Endothelial cell of umbilical vein (primary cell): ENCODE measurements around the gene CCNI.

Source experiments
- EZH2 ChIP-seq: IDR thresholded peaks from 2 replicates; pipeline ENCODE4 v1.6.1; 2012; ENCODE audit warnings: borderline replicate concordance, low read depth, mild to moderate bottlenecking, moderate library complexity, low read length, inconsistent platforms; ENCODE audit not compliant: severe bottlenecking
- POLR2A ChIP-seq: IDR thresholded peaks from 2 replicates; pipeline ENCODE4 v1.6.1; 2012; ENCODE audit warnings: low read depth, mild to moderate bottlenecking, control low read depth, low read length
- POLR2AphosphoS5 ChIP-seq: IDR thresholded peaks from 2 replicates; pipeline ENCODE4 v1.6.1; 2012; ENCODE audit warnings: low read depth, mild to moderate bottlenecking, control low read depth, low read length, moderate library complexity; ENCODE audit not compliant: insufficient read depth
- TF ChIP-seq, protein P1 (sequence below): IDR thresholded peaks from 2 replicates; pipeline ENCODE4 v1.6.1; 2011; ENCODE audit not compliant: insufficient read depth, insufficient read length
- TF ChIP-seq, protein P2 (sequence below), 2 donors: IDR thresholded peaks; 1 replicate in 1 of 2; 2 replicates in 1 of 2; pipeline ENCODE4 v1.5.1; 2011; ENCODE audit warnings: low read length in 2 of 2, mild to moderate bottlenecking in 2 of 2, moderate library complexity in 2 of 2, control low read depth in 1 of 2, inconsistent platforms in 1 of 2, low read depth in 1 of 2; ENCODE audit not compliant: insufficient read depth in 1 of 2; ENCODE audit errors: extremely low read depth in 1 of 2

DNA sequence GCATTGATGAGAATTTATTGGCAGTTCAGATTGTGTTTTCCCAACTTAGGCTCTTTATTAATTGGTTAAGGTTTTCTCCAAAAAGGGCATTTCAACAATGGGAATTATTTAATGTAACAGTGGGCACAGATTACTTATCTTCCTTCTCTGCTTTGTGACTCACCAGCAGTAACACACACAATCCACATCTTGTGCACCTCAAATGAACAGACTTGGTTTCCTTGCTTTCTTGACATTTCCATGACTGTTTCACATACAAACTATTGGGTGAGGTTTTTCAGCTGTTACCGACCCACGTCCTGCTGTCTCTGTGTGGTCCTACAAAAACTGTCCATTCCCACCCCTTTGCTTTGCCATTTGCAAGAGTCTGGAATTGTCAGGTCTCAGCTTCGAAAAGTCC lies 38.1 kb downstream of the CCNI start:
- TF ChIP-seq, protein P1, sequence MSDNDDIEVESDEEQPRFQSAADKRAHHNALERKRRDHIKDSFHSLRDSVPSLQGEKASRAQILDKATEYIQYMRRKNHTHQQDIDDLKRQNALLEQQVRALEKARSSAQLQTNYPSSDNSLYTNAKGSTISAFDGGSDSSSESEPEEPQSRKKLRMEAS, result no peak
- TF ChIP-seq, protein P2, sequence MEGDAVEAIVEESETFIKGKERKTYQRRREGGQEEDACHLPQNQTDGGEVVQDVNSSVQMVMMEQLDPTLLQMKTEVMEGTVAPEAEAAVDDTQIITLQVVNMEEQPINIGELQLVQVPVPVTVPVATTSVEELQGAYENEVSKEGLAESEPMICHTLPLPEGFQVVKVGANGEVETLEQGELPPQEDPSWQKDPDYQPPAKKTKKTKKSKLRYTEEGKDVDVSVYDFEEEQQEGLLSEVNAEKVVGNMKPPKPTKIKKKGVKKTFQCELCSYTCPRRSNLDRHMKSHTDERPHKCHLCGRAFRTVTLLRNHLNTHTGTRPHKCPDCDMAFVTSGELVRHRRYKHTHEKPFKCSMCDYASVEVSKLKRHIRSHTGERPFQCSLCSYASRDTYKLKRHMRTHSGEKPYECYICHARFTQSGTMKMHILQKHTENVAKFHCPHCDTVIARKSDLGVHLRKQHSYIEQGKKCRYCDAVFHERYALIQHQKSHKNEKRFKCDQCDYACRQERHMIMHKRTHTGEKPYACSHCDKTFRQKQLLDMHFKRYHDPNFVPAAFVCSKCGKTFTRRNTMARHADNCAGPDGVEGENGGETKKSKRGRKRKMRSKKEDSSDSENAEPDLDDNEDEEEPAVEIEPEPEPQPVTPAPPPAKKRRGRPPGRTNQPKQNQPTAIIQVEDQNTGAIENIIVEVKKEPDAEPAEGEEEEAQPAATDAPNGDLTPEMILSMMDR (IDR thresholded peaks at IDR 0.05; ENCODE audit: extremely low read depth in 1 of 2, insufficient read depth in 1 of 2, low read depth in 1 of 2, low read length in 2 of 2), result no peak
- TF ChIP-seq POLR2AphosphoS5 (no peak), POLR2A (no peak), EZH2 (no peak)
